Type B pancreatic cell (in vitro differentiated cells): ENCODE data around the gene RASL12. TPM values are rescaled to one million over a fixed set of nuclear protein-coding genes. Genes with fewer than 3 reads are reported as not detected.

Experiments used
- DNase-seq: peaks from one replicate; pipeline ENCODE4 v3.0.0; 2021; ENCODE audit warnings: mixed read lengths; ENCODE audit not compliant: unreplicated experiment; ENCODE audit errors: extremely low spot score
- H3K27ac Mint-ChIP-seq: 2 replicates; pipeline ENCODE4 v1.8.0; 2021; ENCODE audit warnings: mild to moderate bottlenecking, mixed read lengths
- H3K27me3 Mint-ChIP-seq: 2 replicates; pipeline ENCODE4 v1.8.0; 2021; ENCODE audit warnings: mixed read lengths
- H3K36me3 Mint-ChIP-seq: 2 replicates; pipeline ENCODE4 v1.8.0; 2021; ENCODE audit warnings: mixed read lengths
- H3K4me1 Mint-ChIP-seq: one replicate; pipeline ENCODE4 v1.8.0; 2021; ENCODE audit warnings: mixed read lengths; ENCODE audit not compliant: unreplicated experiment
- H3K4me3 Mint-ChIP-seq: 2 replicates; pipeline ENCODE4 v1.8.0; 2021; ENCODE audit warnings: mild to moderate bottlenecking, mixed read lengths
- H3K9me3 Mint-ChIP-seq: 2 replicates; pipeline ENCODE4 v1.8.0; 2021; ENCODE audit warnings: mixed read lengths
- CTCF ChIP-seq: fragments of 200-600 bp; sonication (generic); conservative IDR thresholded peaks from 2 replicates; pipeline ENCODE4 v1.5.0; 2021; ENCODE audit warnings: antibody characterized with exemption, mild to moderate bottlenecking
- total RNA-seq: library from RNA; stranded (reverse); gene quantifications from 2 replicates; pipeline ENCODE4 v1.2.1, GENCODE V29; 2021; ENCODE audit warnings: low replicate concordance

RASL12 gene
- total RNA-seq, 1 donor from 2014 or later, result 4.0 TPM

GRCh38 chr15:65029736-65030208 is 38.0 kb downstream of the RASL12 start:
- no peak for DNase-seq
- Mint-ChIP-seq H3K36me3 (peaks cover 9% of the 10 kb centered on the region), H3K4me3 (peak overlapping the region; percentile 69), H3K9me3 (no peaks in the 10 kb centered on the region), H3K27ac (no peak overlapping the region), H3K27me3 (peaks cover 5% of the 10 kb centered on the region), H3K4me1 (peaks cover 35% of the 10 kb centered on the region)
- no peak for TF ChIP-seq CTCF

- peak; percentile 32 for TF ChIP-seq CTCF
- peak; percentile 91 for DNase-seq
- Mint-ChIP-seq H3K27me3 (peaks cover 5% of the 10 kb centered on the region), H3K4me3 (peak within 1 kb of the TSS; percentile 91), H3K27ac (peak within 1 kb of the TSS; percentile 55), H3K9me3 (no peaks in the 10 kb centered on the region), H3K36me3 (peaks cover 13% of the 10 kb centered on the region), H3K4me1 (peaks cover 32% of the 10 kb centered on the region)
Measured at GRCh38 chr15:65028921-65029735, 38.7 kb downstream of the RASL12 start, which contains the start of gene MTFMT. MTFMT (minus strand) TSS chr15:65029639; CDS start chr15:65029613, 26 bp downstream.

- peak overlapping the region; percentile 55 for H3K27ac Mint-ChIP-seq
- H3K4me3 Mint-ChIP-seq, result peak overlapping the region; percentile 91
- DNase-seq, result no peak
- TF ChIP-seq CTCF, result no peak
- H3K27me3 Mint-ChIP-seq, result peaks cover 5% of the 10 kb centered on the region
- H3K9me3 Mint-ChIP-seq, result no peaks in the 10 kb centered on the region
- peaks cover 13% of the 10 kb centered on the region for H3K36me3 Mint-ChIP-seq
- peaks cover 25% of the 10 kb centered on the region for H3K4me1 Mint-ChIP-seq
Measured at GRCh38 chr15:65028338-65028737, 39.5 kb downstream of the RASL12 start.

GRCh38 chr15:65027593-65027992 is 40.2 kb downstream of the RASL12 start:
- peaks cover 13% of the 10 kb centered on the region for H3K36me3 Mint-ChIP-seq
- no peak for DNase-seq
- no peak for TF ChIP-seq CTCF
- peaks cover 21% of the 10 kb centered on the region for H3K4me1 Mint-ChIP-seq
- no peak overlapping the region for H3K27ac Mint-ChIP-seq
- H3K9me3 Mint-ChIP-seq, result no peaks in the 10 kb centered on the region
- peaks cover 5% of the 10 kb centered on the region for H3K27me3 Mint-ChIP-seq
- H3K4me3 Mint-ChIP-seq, result peak overlapping the region; percentile 91

GRCh38 chr15:65026756-65027155 is 41.0 kb downstream of the RASL12 start:
- TF ChIP-seq CTCF, result no peak
- peak overlapping the region; percentile 39 for H3K4me3 Mint-ChIP-seq
- no peak for DNase-seq

More at GRCh38 chr15:65026756-65027155, 41.0 kb downstream of the RASL12 start:
- Mint-ChIP-seq H3K36me3 (peaks cover 13% of the 10 kb centered on the region), H3K27ac (no peak overlapping the region), H3K9me3 (no peaks in the 10 kb centered on the region), H3K27me3 (no peaks in the 10 kb centered on the region), H3K4me1 (peaks cover 16% of the 10 kb centered on the region)
